Neuronal stem cell (in vitro differentiated cells): ENCODE results near the gene NAT8.
"Not testable (repeated sequence)": the region's sequence is repeated elsewhere in the genome, so short reads cannot be mapped to it uniquely, and the experiment has no call there.

Source experiments
- DNase-seq: peaks from one replicate; pipeline ENCODE4 v3.0.0-alpha.2; 2013; ENCODE audit warnings: low spot score
- H2AFZ ChIP-seq: one replicate; pipeline ENCODE4 v1.6.1; 2013; ENCODE audit warnings: mild to moderate bottlenecking, low read length, inconsistent platforms
- H2AK5ac ChIP-seq: 2 replicates; pipeline ENCODE4 v1.6.1; 2013; ENCODE audit warnings: low read depth, mild to moderate bottlenecking, inconsistent platforms, low read length, moderate library complexity, mixed read lengths
- H2BK120ac ChIP-seq: 2 replicates; pipeline ENCODE4 v1.6.1; 2013; ENCODE audit warnings: low read depth, mild to moderate bottlenecking, inconsistent platforms, low read length, moderate library complexity, mixed read lengths
- H2BK12ac ChIP-seq: one replicate; pipeline ENCODE4 v1.6.1; 2013; ENCODE audit warnings: low read length, inconsistent platforms
- H2BK15ac ChIP-seq: 2 replicates; pipeline ENCODE4 v1.6.1; 2013; ENCODE audit warnings: mild to moderate bottlenecking, low read length, inconsistent platforms, mixed read lengths
- H2BK5ac ChIP-seq: one replicate; pipeline ENCODE4 v1.6.1; 2013; ENCODE audit warnings: inconsistent platforms, mild to moderate bottlenecking, low read length, moderate library complexity
- H3K14ac ChIP-seq: one replicate; pipeline ENCODE4 v1.6.1; 2013; ENCODE audit warnings: low read length, inconsistent platforms
- H3K18ac ChIP-seq: 2 replicates; pipeline ENCODE4 v1.6.1; 2013; ENCODE audit warnings: low read length, inconsistent platforms
- H3K23ac ChIP-seq: 2 replicates; pipeline ENCODE4 v1.6.1; 2013; ENCODE audit warnings: low read depth, mild to moderate bottlenecking, mixed read lengths, low read length, inconsistent platforms; ENCODE audit not compliant: poor library complexity
- H3K27ac ChIP-seq: replicated peaks from 3 replicates; pipeline ENCODE4 v1.5.1; 2013; ENCODE audit warnings: low read length, inconsistent platforms
- H3K27me3 ChIP-seq, 3 experiments: 2 replicates each; pipeline ENCODE4 v1.6.1; 2013; ENCODE audit warnings: low read length in 3 of 3, mild to moderate bottlenecking in 2 of 3, inconsistent platforms in 1 of 3, low read depth in 1 of 3, mixed read lengths in 1 of 3, moderate library complexity in 1 of 3; ENCODE audit not compliant: control insufficient read depth in 3 of 3, insufficient read depth in 3 of 3
- H3K36me3 ChIP-seq, 2 donors: replicated peaks in 1 of 2; 2 replicates each; pipeline ENCODE4 v1.6.1; 2013; ENCODE audit warnings: low read length in 2 of 2; ENCODE audit not compliant: control insufficient read depth in 2 of 2, insufficient read depth in 2 of 2
- H3K4ac ChIP-seq: 2 replicates; pipeline ENCODE4 v1.6.1; 2013; ENCODE audit warnings: inconsistent platforms, mild to moderate bottlenecking, low read length, moderate library complexity
- H3K4me1 ChIP-seq, 2 donors: 1 replicate in 1 of 2; 2 replicates in 1 of 2; pipeline ENCODE4 v1.6.1; 2013; ENCODE audit warnings: low read length in 2 of 2, low read depth in 1 of 2; ENCODE audit not compliant: control insufficient read depth in 2 of 2, insufficient read depth in 1 of 2
- H3K4me2 ChIP-seq: one replicate; pipeline ENCODE4 v1.6.1; 2013; ENCODE audit warnings: mild to moderate bottlenecking, low read length, inconsistent platforms; ENCODE audit not compliant: insufficient read depth, poor library complexity, severe bottlenecking
- H3K4me3 ChIP-seq, 2 donors: 2 replicates each; pipeline ENCODE4 v1.5.1; 2013; ENCODE audit warnings: low read length in 2 of 2, mild to moderate bottlenecking in 2 of 2, inconsistent platforms in 1 of 2, moderate library complexity in 1 of 2
- H3K79me1 ChIP-seq: one replicate; pipeline ENCODE4 v1.6.1; 2013; ENCODE audit warnings: low read depth, mild to moderate bottlenecking, inconsistent platforms, low read length, moderate library complexity
- H3K9ac ChIP-seq: one replicate; pipeline ENCODE4 v1.6.1; 2013; ENCODE audit warnings: mild to moderate bottlenecking, low read depth, low read length, inconsistent platforms; ENCODE audit not compliant: poor library complexity
- H3K9me3 ChIP-seq, 2 donors: replicated peaks in 1 of 2; 2 replicates each; pipeline versions ENCODE3 to v1.6.1; 2013; ENCODE audit warnings: low read length in 2 of 2, mild to moderate bottlenecking in 2 of 2, inconsistent platforms in 1 of 2, low read depth in 1 of 2, mixed read lengths in 1 of 2, moderate library complexity in 1 of 2; ENCODE audit not compliant: control insufficient read depth in 2 of 2, insufficient read depth in 1 of 2
- H4K8ac ChIP-seq: one replicate; pipeline ENCODE4 v1.6.1; 2013; ENCODE audit warnings: low read depth, mild to moderate bottlenecking, inconsistent platforms, low read length, moderate library complexity
- H4K91ac ChIP-seq: one replicate; pipeline ENCODE4 v1.6.1; 2013; ENCODE audit warnings: low read length, low read depth, mild to moderate bottlenecking, inconsistent platforms; ENCODE audit not compliant: poor library complexity
- WGBS, 2 donors: extraction: QIAGEN DNeasy Blood & Tissue Kit; methylation state at CpG; one replicate each; pipeline ENCODE4 v1.1.7; 2013; ENCODE audit warnings: missing lambda C conversion rate in 2 of 2, mixed read lengths in 1 of 2; ENCODE audit not compliant: insufficient read length in 2 of 2, insufficient replicate concordance in 1 of 2; ENCODE audit errors: extremely low coverage in 2 of 2; 5-methylcytosine and 5-hydroxymethylcytosine counted together

The NAT8 gene

DNA sequence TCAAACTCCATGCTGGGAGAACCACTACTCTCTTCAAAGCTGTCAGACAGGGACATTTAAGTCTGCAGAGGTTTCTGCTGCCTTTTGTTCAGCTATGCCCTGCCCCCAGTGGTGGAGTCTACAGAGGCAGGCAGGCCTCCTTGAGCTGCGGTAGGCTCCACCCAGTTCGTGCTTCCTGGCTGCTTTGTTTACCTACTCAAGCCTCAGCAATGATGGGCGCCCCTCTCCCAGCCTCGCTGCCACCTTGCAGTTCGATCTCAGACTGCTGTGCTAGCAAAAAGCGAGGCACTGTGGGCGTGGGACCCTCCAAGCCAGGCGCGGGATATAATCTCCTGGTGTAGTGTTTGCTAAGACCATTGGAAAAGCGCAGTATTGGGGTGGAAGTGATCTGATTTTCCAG, 5.5 kb upstream of the NAT8 start:
- not testable (repeated sequence) for H3K18ac ChIP-seq, H3K14ac ChIP-seq, H3K4me2 ChIP-seq, H2BK15ac ChIP-seq, H3K23ac ChIP-seq, H2BK120ac ChIP-seq, H3K36me3 ChIP-seq, H2AFZ ChIP-seq, H4K8ac ChIP-seq, H3K4ac ChIP-seq, H3K4me1 ChIP-seq, H3K9me3 ChIP-seq, H3K9ac ChIP-seq, H2AK5ac ChIP-seq, H3K27ac ChIP-seq, H2BK12ac ChIP-seq, H4K91ac ChIP-seq, H3K79me1 ChIP-seq, H2BK5ac ChIP-seq, DNase-seq, H3K4me3 ChIP-seq
- no CpG with 5 or more reads among the region's 10 CpGs for WGBS, 2 donors
- peaks cover 0 to 11% (median 0%) of the 10 kb centered on the region in 3 experiments for H3K27me3 ChIP-seq

- Histone ChIP-seq H3K27ac (no peak overlapping the region), H3K79me1 (no peaks in the 10 kb centered on the region), H3K23ac (no peak overlapping the region), H2BK12ac (no peak overlapping the region), H3K4me2 (no peak overlapping the region), H2BK5ac (no peak overlapping the region), H3K4ac (no peak overlapping the region), H4K8ac (no peak overlapping the region), H2AK5ac (no peak overlapping the region), H3K14ac (no peak overlapping the region), H4K91ac (no peak overlapping the region), H3K36me3 (no peaks in the 10 kb centered on the region), H3K4me1 (peaks cover 0 to 3% of the 10 kb centered on the region in 2 donors), H3K9me3 (peaks cover 2 to 9% of the 10 kb centered on the region in 2 donors), H3K27me3 (no peaks in the 10 kb centered on the region), H3K4me3 (no peak overlapping the region), H2AFZ (no peak overlapping the region), H2BK15ac (no peak overlapping the region), H3K18ac (no peak overlapping the region), H2BK120ac (no peak overlapping the region), H3K9ac (no peak overlapping the region)
- WGBS, 2 donors: no CpG with 5 or more reads among the region's 3 CpGs
- DNase-seq: no peak
Measured at GRCh38 chr2:73641767-73642062, 507 bp downstream of the NAT8 start.

GRCh38 chr2:73640946-73641766, 1.1 kb downstream of the NAT8 start:
- Histone ChIP-seq H3K4me3 (no peak overlapping the region), H3K9ac (no peak overlapping the region), H2BK5ac (no peak overlapping the region), H3K79me1 (no peaks in the 10 kb centered on the region), H2BK12ac (no peak overlapping the region), H2BK120ac (no peak overlapping the region), H4K8ac (no peak overlapping the region), H4K91ac (no peak overlapping the region), H3K4me2 (no peak overlapping the region), H3K14ac (no peak overlapping the region), H3K27me3 (no peaks in the 10 kb centered on the region), H3K27ac (no peak overlapping the region), H2AK5ac (no peak overlapping the region), H3K23ac (no peak overlapping the region), H3K9me3 (peaks cover 2 to 9% of the 10 kb centered on the region in 2 donors), H3K36me3 (no peaks in the 10 kb centered on the region), H2AFZ (no peak overlapping the region), H3K4ac (no peak overlapping the region), H3K18ac (no peak overlapping the region), H2BK15ac (no peak overlapping the region), H3K4me1 (peaks cover 0 to 3% of the 10 kb centered on the region in 2 donors)
- DNase-seq: no peak
- no CpG with 5 or more reads among the region's 19 CpGs for WGBS, 2 donors

GRCh38 chr2:73640511-73640911, 1.7 kb downstream of the NAT8 start:
- no peak overlapping the region for H3K18ac ChIP-seq
- no peak overlapping the region for H3K27ac ChIP-seq
- H2BK120ac ChIP-seq: no peak overlapping the region
- no peak overlapping the region for H2BK12ac ChIP-seq
- no peak overlapping the region for H3K14ac ChIP-seq
- peaks cover 0 to 3% of the 10 kb centered on the region in 2 donors for H3K4me1 ChIP-seq
- H3K9ac ChIP-seq: no peak overlapping the region
- no peaks in the 10 kb centered on the region for H3K36me3 ChIP-seq
- no peak for DNase-seq
- no peak overlapping the region for H2AK5ac ChIP-seq
- H3K4me2 ChIP-seq: no peak overlapping the region
- no CpG with 5 or more reads among the region's 1 CpG for WGBS, 2 donors
- H3K9me3 ChIP-seq: peaks cover 2 to 9% of the 10 kb centered on the region in 2 donors
- no peak overlapping the region for H4K91ac ChIP-seq
- no peak overlapping the region for H2BK5ac ChIP-seq
- no peak overlapping the region for H3K23ac ChIP-seq
- no peak overlapping the region for H2BK15ac ChIP-seq
- no peak overlapping the region for H4K8ac ChIP-seq
- no peaks in the 10 kb centered on the region for H3K79me1 ChIP-seq
- H3K4me3 ChIP-seq: no peak overlapping the region
- H2AFZ ChIP-seq: no peak overlapping the region
- H3K4ac ChIP-seq: no peak overlapping the region
- H3K27me3 ChIP-seq: no peaks in the 10 kb centered on the region
